ENCODE measurements around the gene NSMF.

Gene NSMF

DNA sequence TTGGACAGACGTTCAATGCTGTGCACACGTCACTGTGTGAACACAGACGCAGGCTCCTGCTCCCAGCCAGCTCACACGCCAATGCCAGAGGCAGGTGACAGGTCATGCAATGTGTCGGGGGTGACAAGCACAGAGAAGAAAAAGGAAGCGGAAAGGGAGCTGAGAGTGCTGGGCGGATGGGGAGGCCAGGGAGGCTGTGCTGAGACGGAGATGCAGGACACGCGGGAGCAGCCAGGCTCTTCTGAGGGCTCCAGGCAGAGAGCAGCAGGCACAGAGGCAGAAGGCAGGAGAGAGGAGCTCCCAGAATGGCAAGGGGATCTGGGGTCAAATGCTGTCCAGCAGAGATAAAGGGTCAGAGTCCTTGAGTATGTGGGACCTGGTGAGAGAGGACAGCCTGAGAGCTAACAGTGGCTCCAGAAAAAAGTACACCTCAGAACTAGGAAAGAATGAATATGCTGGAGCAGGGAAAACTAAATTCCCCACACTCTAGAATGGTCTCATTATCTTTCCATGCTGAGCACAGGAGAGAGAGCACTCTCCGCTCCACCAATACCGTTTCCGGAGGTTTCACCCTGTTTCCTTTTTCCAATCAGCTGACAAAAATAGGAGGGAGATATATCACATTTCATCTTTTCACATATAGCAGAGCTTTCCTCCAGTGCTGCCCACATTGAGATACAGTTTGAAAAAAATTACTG is 32.8 kb upstream of the NSMF start:
- no peak for DNase-seq

DNA sequence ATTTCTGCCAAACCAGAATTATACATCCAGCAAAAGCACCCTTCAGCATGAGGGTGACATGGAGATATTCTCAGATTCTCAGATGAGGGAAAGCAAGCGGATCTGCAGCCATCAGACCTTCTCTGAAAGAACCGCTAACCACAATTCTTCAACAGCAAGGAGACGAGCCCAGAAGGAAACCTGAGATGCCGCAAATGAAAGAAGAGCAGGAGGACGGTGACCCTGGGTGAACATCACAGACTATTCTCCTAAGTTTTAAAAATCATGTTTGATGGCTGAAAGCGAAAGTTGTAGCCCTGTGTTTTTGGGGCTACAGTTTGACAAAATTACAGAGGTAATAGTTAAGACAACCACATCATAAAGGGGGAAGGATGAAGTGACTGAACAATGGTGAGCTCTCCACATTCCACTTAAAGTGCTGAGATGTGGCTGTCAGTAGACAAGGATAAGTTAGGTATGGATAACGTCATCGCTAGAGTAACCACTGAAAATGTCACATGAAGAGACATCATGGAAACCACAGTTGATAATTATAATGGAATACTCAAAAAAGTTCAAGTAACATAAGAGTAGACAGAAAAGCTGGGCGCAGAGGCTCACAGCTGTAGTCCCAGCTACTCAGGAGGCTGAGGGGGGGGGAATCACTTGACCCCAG is 31.5 kb upstream of the NSMF start:
- no peak for DNase-seq

DNA sequence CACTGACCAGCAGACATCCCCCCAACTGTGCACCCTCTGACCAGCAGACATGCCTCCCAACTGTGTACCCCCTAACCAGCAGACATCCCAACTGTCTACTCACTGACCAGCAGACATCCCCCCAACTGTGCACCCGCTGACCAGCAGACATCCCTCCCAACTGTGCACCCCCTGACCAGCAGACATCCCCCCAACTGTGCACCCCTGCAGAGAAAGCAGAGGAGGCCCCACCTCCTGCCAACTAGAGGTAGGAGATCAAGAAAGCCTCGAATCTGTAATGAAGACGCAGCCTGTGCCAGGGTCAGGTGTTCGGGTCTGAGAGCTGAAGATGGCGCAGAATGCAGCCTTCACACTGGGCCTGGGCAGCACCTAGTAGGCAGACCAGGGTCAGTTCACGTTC is 29.8 kb upstream of the NSMF start:
- no peak for DNase-seq

DNA sequence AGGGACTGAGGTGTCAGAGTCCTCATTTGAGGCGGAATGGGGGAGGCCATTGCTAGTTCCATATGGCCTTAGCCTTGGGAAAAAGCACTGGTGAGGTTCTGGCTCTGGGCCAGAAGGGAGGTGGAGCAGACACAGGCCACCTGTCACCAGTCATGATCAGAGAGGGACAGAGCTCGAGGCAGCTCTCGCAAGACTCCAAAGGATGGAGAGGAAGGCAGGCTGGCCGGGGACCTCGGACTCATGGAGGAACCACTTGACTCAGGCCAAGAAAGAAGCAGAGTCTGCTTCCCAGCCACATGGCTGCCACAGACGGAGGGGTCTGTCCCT is 29.2 kb upstream of the NSMF start:
- no peak for DNase-seq

DNA sequence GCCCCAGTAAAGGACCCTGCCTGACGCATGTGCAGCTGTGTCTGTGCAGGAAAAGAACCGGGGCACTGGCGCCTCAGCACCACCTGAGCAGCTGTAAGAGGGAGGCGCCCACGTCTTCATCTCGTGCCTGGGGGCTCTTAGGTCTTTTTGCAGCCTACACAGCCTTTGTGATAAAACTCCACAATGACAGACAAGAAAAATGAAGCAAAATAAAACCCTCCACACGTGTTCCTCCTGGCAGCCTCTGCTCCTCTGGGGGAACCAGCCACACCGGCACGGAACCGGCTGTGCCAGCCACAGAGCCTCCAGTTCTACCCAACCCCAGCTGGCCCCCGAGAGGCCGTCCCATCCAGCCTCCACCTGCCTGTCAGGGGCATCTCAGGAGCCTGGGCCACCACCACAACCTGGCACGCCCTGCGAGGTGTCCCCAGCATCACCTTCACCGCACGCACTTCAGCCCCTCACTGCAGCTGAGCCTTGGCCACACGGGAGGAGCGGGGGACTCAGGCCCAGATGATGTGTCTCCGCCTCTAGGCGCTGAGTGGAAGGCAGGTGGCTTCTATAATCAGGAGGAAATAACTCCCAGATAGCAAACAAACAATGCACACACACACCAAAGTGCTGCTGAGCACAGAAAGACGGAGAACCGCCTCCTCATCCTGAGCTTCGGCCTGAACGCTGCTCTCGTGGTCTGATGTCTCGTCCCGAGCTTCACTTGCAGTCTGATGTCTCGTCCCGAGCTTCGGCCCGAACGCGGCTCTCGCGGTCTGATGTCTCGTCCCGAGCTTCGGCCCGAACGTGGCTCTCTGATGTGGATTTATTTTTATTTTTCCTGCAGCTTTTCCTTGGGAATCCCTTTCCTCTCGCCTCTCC is 28.6 kb upstream of the NSMF start:
- DNase-seq, result no peak

DNA sequence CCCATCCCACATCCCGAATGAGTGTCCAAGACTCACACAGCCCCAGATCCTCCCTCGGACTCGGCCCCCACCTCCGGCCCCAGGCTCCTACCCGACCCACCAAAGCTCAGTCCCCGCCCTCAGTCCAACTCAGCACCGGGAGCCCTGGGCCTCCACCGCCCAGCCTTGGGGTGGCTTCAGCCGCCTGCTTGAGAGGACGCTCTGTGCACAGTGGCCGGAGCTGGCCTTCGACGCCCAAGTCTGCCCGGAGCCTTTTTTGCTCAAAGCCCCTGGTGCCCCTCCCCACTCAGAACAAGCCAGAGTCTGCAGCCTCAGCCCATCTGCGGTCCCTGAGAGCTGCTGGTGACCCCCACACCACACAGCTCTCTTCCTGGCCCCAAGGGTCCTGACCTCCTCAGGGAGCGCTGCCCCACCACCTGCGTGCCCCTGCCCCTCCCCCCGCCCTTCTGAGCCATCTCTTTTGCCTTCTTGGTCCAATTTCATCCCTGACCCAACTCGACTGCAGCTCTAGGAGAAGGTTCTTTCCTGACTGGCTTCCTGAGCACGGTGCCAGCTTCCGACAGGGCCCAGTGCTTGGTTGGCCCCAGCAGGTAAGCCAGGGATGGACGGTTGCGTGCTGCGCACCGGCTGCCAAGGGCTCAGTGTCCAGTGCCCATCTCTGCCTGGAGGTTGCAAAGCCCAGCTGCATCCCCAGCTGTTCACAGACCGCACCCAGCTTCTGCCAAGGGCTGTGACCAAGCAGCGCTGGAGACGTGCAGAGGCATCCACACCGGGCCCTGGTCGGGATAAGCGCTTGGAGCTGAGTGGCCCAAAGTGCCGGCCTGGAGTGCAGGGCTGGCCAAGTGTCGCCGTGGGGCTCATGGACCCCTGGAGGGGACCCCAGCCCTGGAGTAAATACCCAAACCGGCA is 27.7 kb upstream of the NSMF start:
- no peak for DNase-seq

DNA sequence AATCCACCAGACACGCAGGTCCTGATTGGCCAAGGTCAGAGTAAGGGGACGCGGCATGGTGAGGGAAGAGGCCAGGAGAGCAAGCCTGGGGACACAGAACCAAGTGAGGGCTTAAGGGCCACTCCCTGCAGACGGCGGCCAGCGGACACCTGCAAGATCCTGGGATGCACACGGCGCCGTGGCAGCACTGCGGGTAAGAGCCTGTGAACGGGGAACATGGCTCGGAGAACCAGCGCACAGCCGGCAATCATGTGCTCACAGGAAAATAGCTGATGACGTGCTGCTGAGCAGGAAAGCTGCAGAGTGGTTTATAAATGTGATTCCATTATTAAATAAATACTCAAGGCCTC is 27.0 kb upstream of the NSMF start:
- DNase-seq, result no peak

DNA sequence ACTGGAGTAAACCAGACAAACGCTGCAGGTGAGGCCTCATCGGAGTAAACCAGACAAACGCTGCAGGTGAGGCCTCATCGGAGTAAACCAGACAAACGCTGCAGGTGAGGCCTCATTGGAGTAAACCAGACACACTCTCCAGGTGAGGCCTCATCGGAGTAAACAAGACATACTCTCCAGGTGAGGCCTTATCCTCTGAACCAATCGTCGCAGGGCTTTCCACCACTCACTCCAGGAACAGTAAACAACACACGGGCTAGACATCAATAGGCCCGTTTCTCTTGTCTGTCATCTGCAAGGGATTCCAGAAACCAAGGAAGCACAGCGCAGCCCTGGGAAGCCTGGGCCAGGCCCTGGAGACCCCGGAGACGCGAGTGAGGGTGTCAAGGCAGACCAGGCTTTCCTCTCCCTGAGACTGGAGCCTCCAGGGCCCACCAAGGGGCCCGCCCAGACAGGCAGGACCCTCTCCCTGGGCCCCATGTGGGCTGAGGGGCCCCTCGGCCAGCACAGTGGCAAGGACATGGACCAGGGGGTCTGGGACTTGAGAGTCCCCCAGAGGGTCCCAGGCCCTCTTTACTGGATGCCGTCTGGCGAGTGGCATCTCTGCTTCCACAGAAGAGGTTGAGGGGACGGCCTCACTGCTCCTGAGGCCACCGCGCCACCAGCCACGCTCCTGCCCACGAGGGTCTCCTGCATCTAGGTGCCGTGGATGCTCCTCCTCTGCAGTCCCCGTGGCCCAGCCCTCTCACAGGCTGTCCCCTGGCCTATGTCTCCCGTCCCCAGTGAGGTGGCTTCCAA is 26.4 kb upstream of the NSMF start:
- no peak for DNase-seq

DNA sequence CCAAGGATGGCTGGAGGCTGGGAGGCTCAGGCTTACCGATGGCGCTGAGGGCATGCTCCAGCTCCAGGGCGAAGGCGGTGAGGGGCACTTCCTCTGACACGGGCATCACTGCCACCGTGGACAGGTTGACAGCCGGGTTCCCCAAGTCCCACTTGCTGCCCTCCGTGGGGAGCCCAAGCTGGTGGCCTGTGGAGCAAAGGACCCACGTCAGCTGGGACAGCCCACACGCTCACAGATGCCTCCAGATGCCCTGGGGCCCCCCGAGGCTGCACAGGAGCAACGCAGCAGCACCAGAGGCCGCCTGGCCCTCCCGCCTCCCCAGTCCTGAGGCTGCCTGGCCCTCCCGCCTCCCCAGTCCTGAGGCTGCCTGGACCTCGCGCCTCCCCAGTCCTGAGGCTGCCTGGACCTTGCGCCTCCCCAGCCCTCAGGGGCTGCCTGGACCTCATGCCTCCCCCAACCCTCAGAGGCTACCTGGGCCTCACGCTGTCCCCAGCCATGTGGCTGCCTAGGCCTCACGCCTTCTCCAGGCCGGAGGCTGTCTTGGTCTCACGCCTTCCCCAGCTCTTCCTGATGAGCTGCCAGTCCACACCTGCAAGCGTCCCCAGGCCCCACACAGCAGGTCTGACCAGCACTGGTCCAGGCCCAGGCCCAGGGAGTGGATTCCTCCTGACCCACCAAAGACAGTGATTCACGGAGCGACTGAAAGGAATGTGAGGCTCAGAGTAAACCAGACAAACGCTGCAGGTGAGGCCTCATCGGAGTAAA is 25.6 kb upstream of the NSMF start:
- no peak for DNase-seq

DNA sequence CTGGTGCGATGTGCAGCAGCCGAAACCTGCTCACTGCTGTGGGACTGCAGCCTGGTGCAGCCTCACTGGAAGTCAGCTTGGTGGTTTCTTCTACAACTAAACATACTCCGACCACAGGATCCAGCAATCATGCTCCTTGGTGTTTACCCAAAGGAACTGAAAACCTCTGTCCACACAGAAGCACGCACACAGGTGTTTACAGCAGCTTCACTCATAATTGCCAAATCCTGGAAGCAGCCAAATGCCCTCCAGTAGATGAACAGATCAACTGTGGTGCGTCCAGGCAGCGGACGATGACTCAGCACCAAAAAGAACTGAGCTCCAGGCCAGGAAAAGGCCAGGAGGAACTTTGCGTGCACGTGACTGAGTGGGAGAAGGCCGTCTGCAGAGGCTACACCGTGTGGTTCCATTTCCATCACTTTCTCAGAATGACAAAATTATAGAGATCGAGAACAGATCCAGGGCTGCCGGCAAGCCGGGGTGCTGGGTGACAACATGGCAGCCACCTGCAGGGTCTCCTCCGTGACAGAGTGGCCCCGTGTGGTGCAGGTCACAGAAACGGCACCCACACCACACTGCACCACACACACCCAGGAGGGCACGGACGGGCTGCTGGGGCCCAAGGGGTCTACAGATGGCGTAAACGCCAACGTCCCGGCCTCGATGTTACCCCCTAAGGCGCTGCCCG is 23.1 kb upstream of the NSMF start:
- DNase-seq, result no peak

DNA sequence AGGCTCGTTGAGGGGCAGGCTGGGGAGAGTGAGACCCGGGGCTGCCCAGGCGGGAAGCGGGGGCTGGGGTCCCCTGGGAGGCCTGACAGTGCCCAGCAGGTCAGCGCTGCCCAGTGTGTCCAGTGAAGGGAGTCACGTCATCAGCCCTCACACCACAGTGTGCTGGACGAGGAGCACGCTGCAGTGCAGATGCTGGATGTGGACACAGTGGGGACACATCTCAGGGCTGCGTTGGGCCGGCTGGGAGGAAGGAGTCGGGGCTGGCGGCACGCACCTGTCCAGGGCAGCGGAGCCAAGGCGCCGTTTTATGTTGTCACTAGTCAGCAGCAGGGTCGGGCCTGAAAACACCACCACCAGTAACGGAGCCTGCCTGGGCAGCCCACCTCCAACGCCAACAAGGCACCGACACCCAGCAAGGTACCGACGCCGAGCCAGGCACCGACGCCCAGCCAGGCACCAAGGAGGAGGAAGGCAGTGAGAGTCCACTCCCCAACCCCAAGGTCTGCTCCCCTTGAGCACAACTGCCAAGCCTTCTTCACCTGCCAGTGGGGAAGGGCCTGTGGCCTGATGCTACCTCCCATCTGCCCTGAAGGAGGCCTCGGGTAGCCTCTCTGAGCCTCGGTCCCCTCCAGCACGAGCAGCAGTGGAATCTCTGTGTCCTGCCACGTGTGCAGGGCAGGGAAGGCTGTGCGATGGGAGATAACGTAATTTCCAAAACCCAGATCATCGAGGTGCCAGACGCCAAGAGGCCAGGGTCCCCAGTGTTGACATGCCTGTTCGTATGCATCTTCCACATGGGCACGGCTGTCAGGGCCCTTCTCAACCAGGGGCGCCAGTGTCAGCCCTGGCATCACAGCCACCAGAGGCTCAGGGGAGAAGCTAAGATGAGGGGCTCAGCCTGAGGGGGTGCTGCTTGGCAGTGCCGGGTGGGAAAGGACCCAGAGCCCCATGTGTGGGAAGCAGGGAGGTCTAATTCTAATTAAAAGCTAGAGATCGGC is 21.9 kb upstream of the NSMF start:
- no peak for DNase-seq

DNA sequence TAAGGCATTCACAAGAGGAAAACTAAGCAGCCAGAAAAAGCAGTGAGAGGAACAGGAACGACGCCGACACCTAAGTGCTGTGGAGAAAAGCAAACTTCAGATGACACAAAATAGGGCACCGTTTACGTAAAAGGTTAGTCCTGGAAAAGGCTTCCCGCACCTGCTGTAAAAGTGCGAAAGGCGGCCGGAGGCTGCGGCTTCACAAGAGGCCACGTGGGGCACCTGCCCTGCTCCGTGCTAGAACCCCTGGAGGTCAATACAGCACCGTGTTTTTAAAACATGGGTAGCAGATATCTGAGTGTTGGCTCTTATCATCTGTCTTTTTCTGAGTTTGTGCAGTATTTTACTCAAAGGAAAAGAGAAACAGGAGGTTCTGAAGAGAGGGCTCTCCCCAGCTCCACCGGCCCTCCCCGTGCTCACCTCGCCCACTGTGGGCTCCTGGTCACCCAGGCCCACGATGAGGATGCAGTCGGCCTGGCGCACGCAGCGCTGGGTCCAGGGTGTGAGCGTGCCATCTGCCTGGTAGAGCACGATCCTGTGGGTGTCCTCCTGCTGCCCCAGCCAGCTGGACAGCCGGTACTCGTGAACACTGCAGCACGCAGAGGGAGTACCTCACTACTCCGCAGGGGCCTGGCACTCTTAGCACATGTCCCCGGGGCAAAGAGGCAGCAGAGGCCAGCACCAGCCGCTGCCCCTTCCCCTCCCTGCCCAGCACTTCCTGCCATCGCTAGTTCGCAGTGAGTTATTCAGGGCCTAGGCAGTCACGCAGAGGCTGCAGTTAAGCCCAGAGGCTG is 21.0 kb upstream of the NSMF start:
- no peak for DNase-seq

DNA sequence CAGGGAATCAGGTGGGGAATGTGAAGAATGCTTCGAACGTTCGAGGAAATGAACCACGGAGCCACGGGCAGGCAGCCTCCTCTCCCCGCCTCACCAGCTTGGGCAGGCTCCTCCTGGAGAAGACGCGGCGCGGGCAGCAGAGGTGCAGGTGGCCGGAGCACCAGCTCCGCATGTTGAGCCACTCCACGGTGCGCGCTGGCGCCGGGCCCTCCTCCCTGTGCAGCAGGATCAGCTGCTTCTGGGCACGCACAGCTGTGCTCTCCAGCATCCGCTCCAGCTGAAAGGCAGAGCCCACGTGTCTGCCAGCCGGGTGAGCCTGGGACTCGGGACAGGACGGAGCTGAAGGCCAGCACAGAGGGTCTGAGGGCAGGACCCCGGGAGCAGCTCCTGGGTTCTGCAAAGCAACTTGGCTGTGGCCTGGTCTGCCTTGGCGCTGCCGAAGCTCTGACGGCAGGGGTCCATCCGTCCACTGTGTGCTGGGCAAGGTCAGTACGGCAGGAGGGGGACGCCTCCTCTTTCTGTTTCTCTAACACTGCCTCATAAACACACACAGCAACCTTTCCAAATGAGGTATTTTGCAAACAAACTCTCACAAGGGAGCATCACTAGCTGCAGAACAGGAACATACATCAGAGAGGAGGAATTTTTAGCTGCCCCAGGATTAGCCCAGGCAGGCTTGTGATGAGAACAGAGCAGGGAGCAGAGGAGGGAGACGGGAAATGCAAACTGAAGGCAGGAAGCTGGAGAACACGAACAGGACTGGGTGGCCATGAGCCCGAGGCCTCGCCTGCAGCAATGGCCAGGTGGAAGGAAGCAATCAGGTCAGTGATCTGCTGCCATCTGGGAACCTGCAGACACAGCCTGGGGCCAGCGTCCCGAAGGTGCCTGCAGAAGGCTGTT is 20.1 kb upstream of the NSMF start:
- DNase-seq, result no peak

DNA sequence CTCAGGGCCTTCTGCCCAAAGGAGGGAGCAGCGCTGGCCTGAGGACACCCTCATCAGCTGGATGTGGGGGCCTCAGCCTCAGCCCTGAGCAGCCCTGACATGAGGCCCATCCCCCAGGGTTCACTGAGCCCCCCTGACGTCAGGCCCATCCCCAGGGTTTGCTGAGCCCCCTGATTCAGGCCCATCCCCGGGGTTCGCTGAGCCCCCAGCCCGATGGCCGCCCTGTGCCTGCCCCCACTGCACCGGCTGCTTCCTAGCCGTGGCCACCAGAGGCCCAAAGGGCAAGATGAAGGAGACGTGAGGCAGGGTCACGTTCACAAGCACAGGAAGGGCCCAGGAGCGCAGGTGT is 19.5 kb upstream of the NSMF start:
- no peak for DNase-seq

DNA sequence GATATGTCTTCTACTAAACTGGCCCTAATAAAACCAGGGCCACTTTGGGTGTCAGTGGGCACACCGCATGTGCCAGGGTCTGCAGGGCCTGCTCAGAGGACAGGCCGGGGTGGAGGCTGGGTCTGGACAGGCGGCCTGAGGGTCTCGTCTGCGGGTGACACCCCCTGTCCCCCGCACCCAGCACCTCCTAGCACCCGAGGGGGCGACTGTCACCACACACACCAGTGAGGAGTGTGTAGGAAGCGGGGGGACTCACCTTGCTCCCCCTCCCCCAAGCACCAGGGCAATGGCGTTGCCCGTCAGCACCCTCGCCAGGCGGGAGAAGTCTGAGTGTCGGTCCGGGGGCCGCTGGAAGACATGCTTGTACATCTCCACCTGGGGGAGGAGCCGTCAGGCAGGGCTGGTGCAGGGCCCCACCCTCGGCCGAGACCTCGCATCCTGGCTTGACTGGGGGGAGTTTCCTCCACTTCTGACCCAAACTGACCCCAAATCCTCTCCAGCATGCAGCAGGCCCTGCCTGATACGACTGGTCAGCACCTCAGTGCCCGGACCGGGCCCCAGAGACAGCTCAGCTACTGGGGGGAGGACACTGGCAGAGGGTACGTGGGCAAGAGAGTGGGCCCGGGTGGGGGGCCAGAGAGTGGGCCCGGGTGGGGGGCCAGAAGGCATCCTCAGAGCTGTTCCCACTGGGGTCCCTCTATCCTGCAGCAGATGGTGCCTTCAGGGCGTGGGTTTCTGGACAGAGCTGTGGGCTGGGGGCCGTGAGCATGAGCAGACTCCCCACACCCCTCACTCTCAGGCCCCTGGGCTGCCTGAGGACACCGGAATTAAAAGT is 18.9 kb upstream of the NSMF start:
- no peak for DNase-seq

DNA sequence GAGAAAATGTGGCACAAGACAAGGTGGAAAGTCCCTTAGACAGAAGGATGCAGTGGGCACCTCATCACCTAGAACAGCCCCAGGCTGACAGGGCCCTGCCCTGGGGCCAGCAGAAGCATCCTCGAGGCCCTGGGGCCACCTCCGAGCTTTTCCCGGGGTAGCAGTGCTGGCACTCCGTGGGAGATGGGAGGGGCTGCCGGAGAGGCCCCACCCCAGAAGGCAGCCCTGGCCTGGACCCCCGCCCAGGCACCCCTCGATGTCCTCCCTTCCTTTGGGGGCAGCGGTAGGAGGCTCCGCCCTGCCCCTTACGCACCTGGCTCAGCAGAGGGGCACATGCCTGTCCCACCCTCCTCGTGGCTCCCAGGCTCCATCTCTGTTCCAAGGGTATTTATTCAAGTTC is 17.7 kb upstream of the NSMF start:
- no peak for DNase-seq

DNA sequence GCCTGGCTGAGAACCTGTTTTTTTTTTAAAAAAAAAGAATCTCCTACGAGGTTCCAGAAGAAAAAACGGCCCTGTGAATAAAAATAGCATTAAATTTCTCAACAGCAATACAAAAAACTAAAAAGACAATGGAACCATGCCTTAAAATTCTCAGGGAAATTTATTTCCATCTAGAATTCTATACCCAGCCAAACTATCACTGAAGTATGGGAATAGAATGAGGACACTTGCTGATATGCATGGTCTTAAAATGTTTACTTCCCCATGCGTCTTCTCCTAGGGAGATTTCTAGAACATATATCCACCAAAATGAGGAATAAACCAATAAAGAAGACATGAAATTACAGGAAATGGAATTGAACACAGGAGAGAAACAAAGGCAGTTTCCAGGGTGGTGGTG is 16.5 kb upstream of the NSMF start:
- no peak for DNase-seq
